ENCODE measurements around the gene CDH13.

Gene CDH13

GRCh38 chr16:83653785-83654184 lies 1027.0 kb downstream of the CDH13 start:
- DNase-seq: no peak

DNA sequence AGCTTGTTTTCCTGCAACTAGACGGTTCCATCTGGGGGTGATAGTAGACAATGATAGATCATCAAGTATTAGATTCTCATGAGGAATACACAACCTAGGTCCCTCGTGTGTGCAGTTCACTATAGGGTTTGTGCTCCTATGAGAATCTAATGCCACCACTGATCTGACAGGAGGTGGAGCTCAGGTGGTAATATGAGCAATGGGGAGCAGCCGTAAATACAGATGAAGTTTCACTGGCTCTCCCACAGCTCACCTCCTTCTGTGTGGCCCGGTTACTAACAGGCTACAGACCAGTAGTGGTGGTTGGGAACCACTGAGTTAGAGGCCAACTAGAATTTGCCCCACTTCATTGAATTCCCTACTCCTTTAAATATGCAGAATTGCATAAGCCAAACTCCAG lies 1033.5 kb downstream of the CDH13 start:
- no peak for DNase-seq

DNA sequence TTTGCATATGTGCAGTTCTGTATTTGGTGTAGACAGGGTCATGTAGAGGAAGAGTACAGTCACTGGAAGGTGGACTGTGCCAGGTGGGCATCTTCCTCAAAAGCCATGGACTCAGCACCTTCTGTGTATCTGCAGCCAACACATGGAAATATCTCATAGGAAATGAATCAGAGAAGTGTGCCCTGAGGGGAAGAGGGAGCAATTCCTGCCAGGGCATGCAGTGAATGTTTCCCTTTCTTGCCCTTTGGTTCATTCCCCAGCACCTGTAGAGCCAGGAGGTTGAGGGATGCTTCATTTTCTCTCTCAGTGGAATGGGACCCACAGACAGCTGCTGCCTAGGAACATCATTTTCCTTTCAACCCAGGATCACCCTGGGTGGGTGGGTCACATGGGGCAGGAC lies 1034.9 kb downstream of the CDH13 start:
- no peak for DNase-seq

- no peak for DNase-seq
Observed at GRCh38 chr16:83666449-83666848, 1039.7 kb downstream of the CDH13 start.

GRCh38 chr16:83669456-83669855 lies 1042.7 kb downstream of the CDH13 start:
- DNase-seq: no peak

DNA sequence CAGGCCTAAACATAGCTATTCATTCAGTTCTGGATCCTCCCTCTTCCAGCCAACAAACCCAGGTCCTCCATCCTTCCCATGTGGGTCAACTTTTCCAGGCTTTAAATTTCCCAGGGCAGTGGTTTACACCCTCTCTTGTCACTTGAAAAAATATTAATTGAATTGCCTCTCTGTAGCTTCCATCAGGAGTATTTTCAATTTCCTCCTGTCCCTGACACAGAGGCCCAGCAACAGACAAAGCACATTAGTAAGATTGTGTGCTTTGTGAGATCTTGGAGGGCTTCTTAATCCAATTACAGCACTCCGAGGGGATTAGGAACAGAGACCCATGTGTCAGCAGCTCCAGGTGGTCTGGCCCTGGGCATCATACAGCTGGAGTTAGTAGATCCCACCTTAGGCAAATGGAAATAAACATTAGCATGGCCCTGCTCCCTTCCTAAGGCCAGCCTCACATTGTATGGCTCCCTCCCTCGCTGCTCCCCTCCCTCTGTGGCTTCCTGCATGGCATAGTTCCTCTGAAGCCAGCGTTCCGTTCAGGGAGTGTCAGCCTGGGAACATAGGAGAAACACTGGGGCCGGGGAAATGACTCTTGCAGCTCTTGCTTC lies 1048.3 kb downstream of the CDH13 start:
- peak; percentile 20 for DNase-seq

GRCh38 chr16:83676086-83676485 lies 1049.3 kb downstream of the CDH13 start:
- peak; percentile 48 for DNase-seq

- DNase-seq: no peak
Observed at GRCh38 chr16:83680980-83681379, 1054.2 kb downstream of the CDH13 start.

DNA sequence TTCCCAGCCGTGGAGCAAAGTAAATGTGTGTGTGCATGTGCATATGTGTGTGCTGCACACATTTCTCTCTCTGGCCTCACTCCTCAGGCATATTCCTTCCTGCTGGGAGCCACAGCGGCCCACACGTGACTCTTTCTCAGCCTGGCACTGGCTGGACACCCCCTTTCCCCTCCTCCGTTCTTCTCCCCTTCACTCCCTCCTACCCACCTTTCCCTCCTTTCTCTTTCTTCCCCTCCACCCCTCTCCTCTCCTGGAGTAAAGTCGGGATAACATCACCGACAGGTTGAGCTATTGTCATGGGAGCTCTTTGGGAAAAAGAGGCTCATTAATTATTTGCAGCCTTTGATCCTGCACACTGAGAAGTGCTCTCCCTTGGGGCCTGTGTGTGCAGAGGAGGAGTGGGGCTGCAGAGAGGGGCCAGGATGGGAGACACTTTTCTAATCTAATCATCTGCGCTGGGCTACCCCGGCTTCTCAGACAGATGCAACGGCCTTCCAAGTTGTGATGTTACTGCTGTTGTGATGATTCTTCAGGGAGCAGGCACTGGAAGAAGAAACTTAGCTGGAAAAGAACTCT lies 1054.7 kb downstream of the CDH13 start:
- DNase-seq: no peak

GRCh38 chr16:83682116-83682867 lies 1055.5 kb downstream of the CDH13 start:
- DNase-seq: no peak

GRCh38 chr16:83682868-83683235 lies 1056.1 kb downstream of the CDH13 start:
- no peak for DNase-seq

GRCh38 chr16:83685615-83686165 lies 1058.9 kb downstream of the CDH13 start:
- no peak for DNase-seq

DNA sequence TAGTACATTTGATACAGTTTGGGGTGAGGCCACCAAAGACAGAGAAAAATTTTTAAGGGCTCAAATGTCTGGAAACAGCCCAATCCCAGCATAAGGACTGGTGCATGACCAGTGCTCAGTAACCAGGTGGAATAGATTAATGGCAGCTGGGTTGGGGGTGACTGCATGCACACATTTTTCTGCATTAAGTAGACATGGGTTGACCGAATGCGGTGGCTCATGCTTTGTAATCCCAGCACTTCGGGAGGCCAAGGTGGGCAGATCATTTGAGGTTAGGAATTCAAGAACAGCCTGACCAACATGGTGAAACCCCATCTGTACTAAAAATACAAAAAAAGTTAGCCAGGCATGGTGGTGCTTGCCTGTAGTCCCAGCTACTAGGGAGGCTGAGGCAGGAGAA lies 1060.0 kb downstream of the CDH13 start:
- DNase-seq: no peak

GRCh38 chr16:83689385-83689831 lies 1062.6 kb downstream of the CDH13 start:
- DNase-seq: no peak

DNA sequence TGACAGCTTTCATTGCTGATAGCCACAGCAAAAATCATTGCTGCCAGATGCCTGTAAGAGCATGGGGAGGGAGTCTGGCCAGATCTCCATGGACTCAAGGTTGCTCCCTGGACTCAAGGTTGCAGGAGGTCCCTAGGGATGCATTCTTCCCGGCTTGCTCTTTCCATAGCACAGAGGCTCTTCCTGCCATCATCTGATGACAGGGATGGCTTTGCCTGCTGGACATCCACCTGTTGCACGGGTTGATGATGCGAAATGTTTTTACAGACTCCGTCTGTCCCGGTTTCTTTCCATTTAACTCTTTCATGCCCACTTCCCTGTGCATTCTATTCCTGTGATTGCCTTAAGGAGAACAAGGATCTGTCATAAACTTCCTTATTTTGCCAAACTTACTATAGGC lies 1065.5 kb downstream of the CDH13 start:
- DNase-seq: no peak

GRCh38 chr16:83698964-83699363 lies 1072.2 kb downstream of the CDH13 start:
- DNase-seq: no peak

DNA sequence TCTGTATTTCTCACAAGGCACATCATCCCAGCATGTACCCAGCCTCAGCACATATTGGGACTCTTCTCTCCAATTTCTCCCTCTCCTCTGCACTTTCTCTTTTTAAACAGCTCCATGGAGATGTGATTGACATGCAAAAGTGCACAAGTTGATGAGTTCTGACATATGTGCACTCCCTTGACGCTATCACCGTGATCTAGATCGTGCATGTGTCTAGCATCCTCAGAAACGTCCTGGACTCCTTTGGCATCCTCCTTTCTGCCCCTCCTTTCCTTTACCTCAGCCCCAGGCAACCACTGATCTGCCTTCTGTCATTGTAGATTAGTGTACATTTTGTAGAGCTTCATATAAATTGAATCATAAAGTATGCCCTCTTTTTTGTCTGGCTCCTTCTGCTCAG lies 1073.0 kb downstream of the CDH13 start:
- DNase-seq: no peak

- no peak for DNase-seq
Observed at GRCh38 chr16:83700918-83701317, 1074.1 kb downstream of the CDH13 start.

DNA sequence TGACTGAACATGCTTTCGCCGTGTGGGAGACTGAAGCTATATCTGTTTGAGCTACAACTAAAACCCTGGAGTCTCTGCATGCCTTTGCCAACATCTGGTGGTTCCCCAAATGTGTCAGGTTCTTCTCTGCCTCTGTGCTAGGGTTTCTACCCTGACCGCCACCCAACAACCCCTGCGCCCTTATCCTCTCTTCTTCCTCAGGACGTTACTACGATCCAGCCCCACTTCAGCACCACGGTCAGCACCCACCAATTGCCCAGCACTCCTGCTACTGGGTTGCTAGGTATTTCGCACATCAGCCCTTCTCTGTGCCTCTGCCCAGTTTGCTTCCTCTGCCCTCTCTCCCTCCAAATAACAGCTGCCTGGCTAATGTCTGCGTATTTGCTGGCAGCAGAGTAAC lies 1074.7 kb downstream of the CDH13 start:
- peak; percentile 64 for DNase-seq

GRCh38 chr16:83704656-83705055 lies 1077.9 kb downstream of the CDH13 start:
- no peak for DNase-seq

DNA sequence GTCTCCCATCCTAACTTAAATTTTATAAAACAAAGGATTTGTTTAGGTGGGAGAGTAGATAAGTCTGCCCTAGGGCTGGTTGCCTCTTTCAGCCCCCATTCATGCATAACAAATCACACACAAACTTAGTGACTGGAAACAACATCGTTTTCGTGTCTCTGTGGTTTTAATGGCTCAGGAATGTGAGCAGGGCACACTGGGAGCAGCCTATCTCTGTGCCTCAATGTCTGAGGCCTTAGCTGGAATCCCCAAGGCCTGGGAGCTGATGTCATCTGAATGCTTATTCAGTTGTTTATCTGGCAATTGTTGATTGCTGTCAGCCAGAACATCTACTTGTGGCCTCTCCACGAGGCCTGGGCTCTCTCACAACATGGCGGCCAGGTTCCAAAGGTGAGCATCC lies 1079.1 kb downstream of the CDH13 start:
- no peak for DNase-seq

- no peak for DNase-seq
Observed at GRCh38 chr16:83706394-83706793, 1079.6 kb downstream of the CDH13 start.

- no peak for DNase-seq
Observed at GRCh38 chr16:83711069-83711468, 1084.3 kb downstream of the CDH13 start.

- no peak for DNase-seq
Observed at GRCh38 chr16:83713597-83713996, 1086.8 kb downstream of the CDH13 start.
